ENCODE measurements around the gene IL21.

Gene IL21

GRCh38 chr4:122562449-122562848, 58.4 kb downstream of the IL21 start:
- DNase-seq (ENCODE audit: low read depth) = no peak
- TF ChIP-seq CTCF (conservative IDR thresholded peaks at IDR 0.05; ENCODE audit: control insufficient read depth, insufficient read depth, low read depth, low read length) = no peak
- H3K4me3 ChIP-seq (ENCODE audit: control insufficient read depth, low read depth, low read length) = no peak overlapping the region

Data from fibroblast of mammary gland (primary cell).